GM12874 (cell line): ENCODE measurements around the gene LAPTM5.

ENCODE experiments used
- TF ChIP-seq, protein P1 (sequence below): IDR thresholded peaks from 2 replicates; pipeline ENCODE4 v1.5.1; 2011; ENCODE audit warnings: low read depth, mild to moderate bottlenecking, control low read depth, low read length, moderate library complexity; ENCODE audit not compliant: insufficient read depth

Gene LAPTM5

DNA sequence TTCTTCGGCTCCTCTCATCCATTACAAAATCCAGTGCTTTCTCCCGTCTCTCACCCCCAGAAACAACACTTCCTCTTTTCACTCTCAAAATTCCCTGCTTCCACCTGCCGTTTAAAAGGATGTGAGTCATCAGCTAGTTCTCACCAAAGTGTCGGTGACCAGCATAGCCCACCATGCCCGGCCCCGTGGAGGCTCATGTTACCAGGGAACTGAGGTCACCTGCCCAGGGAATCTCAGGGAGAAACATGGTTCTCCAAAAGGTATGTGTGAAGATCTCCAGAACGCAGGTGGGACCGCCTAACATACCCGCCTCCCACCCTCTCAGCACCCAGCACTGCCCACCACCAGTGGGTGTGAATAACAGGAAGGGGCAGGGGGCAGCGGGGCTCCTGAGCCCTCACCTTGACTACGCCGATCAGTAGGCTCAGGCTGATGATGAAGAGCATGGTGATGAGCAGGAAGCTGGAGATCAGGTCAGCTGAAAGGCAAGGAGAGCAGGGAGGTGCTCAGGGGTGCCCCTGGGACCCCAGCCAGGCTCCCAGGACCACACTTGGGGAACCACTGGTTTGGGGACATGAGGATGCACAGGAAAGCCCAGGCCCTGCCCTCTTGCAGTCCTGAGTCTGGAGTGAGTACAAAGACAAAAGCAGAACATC, 16.2 kb downstream of the LAPTM5 start:
- TF ChIP-seq, protein P1, sequence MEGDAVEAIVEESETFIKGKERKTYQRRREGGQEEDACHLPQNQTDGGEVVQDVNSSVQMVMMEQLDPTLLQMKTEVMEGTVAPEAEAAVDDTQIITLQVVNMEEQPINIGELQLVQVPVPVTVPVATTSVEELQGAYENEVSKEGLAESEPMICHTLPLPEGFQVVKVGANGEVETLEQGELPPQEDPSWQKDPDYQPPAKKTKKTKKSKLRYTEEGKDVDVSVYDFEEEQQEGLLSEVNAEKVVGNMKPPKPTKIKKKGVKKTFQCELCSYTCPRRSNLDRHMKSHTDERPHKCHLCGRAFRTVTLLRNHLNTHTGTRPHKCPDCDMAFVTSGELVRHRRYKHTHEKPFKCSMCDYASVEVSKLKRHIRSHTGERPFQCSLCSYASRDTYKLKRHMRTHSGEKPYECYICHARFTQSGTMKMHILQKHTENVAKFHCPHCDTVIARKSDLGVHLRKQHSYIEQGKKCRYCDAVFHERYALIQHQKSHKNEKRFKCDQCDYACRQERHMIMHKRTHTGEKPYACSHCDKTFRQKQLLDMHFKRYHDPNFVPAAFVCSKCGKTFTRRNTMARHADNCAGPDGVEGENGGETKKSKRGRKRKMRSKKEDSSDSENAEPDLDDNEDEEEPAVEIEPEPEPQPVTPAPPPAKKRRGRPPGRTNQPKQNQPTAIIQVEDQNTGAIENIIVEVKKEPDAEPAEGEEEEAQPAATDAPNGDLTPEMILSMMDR = no peak

- TF ChIP-seq, protein P1 = no peak
Observed at GRCh38 chr1:30740251-30741238, 17.0 kb downstream of the LAPTM5 start.

- TF ChIP-seq, protein P1 = no peak
Observed at GRCh38 chr1:30739601-30740000, 18.0 kb downstream of the LAPTM5 start.

- TF ChIP-seq, protein P1 = no peak
Observed at GRCh38 chr1:30738715-30739559, 18.6 kb downstream of the LAPTM5 start.

DNA sequence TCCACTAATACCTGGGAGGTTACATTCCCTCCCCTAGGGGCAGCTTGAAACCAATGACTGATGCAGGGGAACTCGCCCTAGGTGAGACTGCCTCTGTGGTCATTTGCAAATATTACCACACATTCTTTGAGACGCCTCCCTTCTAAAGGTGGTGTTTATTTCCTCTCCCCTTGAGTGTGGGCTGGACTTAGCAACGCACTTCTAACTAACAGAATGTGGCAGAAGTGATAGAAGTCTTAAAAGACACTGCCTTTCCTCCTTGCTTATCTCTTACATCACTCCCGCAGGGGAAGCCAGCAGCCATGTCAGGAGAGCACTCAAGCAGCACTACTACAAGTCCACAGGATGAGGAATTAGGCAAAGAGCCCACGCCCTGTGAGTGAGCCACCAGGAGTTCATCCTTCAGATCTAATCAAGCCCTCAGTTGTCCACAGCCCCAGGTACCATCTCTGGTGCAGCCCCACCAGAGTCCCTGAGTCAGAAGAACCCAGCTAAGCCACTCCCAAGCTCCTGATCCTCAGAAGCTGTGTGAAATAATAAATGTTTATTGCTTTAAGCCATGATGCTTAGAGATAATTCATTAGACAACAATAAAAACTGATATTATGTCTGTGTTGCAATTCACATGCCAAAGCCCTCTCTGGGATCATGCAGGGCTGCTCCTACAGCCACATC, 19.4 kb downstream of the LAPTM5 start:
- TF ChIP-seq, protein P1 = no peak

DNA sequence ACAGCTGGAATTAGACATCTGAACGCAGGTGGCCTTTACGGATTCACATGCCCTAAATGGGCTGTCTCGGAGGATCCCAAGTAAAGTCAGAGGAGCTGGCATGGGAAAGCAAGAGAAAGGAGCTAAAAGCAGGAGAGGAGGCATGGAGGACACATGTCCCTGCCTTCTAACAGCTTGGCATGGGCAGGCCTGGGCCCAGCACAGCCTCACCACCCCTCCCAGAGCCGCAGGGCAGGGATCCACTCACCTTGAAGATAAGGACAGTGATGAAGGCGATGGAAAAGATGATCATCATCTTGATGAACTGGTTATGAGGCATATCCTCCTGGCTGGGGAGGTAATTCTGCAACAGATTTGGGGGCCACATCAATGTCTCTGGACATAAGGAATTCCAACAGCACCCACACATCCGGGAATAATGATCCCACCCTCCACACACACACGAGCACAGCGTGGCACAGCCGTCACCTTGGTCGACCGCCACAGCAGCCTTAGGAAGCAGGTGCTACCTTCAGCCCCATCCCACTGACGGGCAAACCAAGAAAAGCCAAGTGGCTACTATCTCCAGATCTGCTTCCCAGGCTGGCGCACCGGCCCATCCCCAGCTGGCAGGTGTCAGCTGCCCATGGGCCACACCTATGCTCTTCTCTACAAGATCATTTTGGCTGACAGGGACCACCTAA, 20.1 kb downstream of the LAPTM5 start:
- TF ChIP-seq, protein P1 = no peak
